ENCODE results near the gene WDPCP.

Gene WDPCP

GRCh38 chr2:63497576-63497975, 90.7 kb downstream of the WDPCP start:
- TF ChIP-seq CTCF (IDR thresholded peaks at IDR 0.05; ENCODE audit: extremely low read depth, missing control alignments) = no peak
- DNase-seq (ENCODE audit: low spot score) = no peak

GRCh38 chr2:63494968-63495367, 93.3 kb downstream of the WDPCP start:
- DNase-seq (ENCODE audit: low spot score) = no peak
- no peak for TF ChIP-seq CTCF (IDR thresholded peaks at IDR 0.05; ENCODE audit: extremely low read depth, missing control alignments)

- DNase-seq (ENCODE audit: low spot score) = no peak
Measured at GRCh38 chr2:63494100-63494499, 94.2 kb downstream of the WDPCP start.

GRCh38 chr2:63488118-63488713, 100.1 kb downstream of the WDPCP start:
- DNase-seq (ENCODE audit: low spot score) = peak; percentile 26
- no peak for TF ChIP-seq CTCF (IDR thresholded peaks at IDR 0.05; ENCODE audit: extremely low read depth, missing control alignments)

More at GRCh38 chr2:63494100-63494499, 94.2 kb downstream of the WDPCP start:
- TF ChIP-seq CTCF (IDR thresholded peaks at IDR 0.05; ENCODE audit: extremely low read depth, missing control alignments) = no peak

- DNase-seq (ENCODE audit: low spot score) = no peak
- TF ChIP-seq CTCF (IDR thresholded peaks at IDR 0.05; ENCODE audit: extremely low read depth, missing control alignments) = no peak
Measured at GRCh38 chr2:63486861-63487290, 101.4 kb downstream of the WDPCP start.

- DNase-seq (ENCODE audit: low spot score) = no peak
- TF ChIP-seq CTCF (IDR thresholded peaks at IDR 0.05; ENCODE audit: extremely low read depth, missing control alignments) = no peak
Measured at GRCh38 chr2:63484901-63485300, 103.4 kb downstream of the WDPCP start.

GRCh38 chr2:63484481-63484880, 103.8 kb downstream of the WDPCP start:
- TF ChIP-seq CTCF (IDR thresholded peaks at IDR 0.05; ENCODE audit: extremely low read depth, missing control alignments) = no peak
- no peak for DNase-seq (ENCODE audit: low spot score)

Data from GM20000 (cell line).